ENCODE measurements around the gene DLST. TPM values are rescaled to one million over a fixed set of nuclear protein-coding genes. Genes with fewer than 3 reads are reported as not detected.

DLST gene
- polyA plus RNA-seq, 2 of the 4 experiments (the other 2 are of a cell fraction), result 102 to 129 TPM

DNA sequence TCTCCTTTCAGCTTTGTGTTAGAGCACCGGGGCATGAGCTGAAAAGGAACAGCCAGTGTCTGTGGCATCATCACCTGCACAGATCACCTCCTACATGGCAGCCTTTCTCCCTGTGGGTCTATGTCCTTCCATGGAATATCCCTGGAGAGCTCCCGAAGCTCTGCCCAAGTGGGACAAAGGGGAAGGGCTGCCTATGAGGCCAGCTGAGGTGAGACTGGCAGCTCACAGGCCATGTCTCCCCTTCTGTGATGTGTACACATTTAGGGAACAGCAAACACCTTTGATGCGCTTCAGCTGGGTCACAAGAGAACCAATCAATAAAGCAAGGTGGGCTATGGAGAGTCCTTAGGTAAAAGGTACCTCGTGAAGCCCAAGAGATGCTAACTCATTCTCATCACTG, 9.9 kb upstream of the DLST start:
- Histone ChIP-seq H3K27ac (no peak overlapping the region), H3K9me3 (no peaks in the 10 kb centered on the region), H3K4me2 (no peak overlapping the region), H3K4me3 (no peak overlapping the region), H3K4me1 (no peaks in the 10 kb centered on the region)
- no peak for FAIRE-seq
- 62% methylated on average over 3 of the region's 4 CpGs for WGBS (ENCODE audit: missing lambda C conversion rate)
- ChIA-PET POLR2A (interaction anchor here (1.5 kb wide), 1 partner anchor 10 kb away, joined by 5 read pairs; the partner anchor contains the start of gene DLST), CTCF (interaction anchor here (1.5 to 20.9 kb wide), 5 partner anchors 5 to 36 kb away, joined by 3 to 339 read pairs (median 25); partner anchors contain the start of genes DLST and PROX2)
- no peak for ATAC-seq
- no peak for DNase-seq (ENCODE audit: low read depth in 1 of 2, low spot score in 1 of 2)
- TF ChIP-seq, protein P1, sequence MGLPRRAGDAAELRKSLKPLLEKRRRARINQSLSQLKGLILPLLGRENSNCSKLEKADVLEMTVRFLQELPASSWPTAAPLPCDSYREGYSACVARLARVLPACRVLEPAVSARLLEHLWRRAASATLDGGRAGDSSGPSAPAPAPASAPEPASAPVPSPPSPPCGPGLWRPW (IDR thresholded peaks at IDR 0.05), result no peak
- TF ChIP-seq, protein P2, sequence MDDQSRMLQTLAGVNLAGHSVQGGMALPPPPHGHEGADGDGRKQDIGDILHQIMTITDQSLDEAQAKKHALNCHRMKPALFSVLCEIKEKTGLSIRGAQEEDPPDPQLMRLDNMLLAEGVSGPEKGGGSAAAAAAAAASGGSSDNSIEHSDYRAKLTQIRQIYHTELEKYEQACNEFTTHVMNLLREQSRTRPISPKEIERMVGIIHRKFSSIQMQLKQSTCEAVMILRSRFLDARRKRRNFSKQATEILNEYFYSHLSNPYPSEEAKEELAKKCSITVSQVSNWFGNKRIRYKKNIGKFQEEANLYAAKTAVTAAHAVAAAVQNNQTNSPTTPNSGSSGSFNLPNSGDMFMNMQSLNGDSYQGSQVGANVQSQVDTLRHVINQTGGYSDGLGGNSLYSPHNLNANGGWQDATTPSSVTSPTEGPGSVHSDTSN (IDR thresholded peaks at IDR 0.05), result no peak
- no peak for TF ChIP-seq FOSB (CRISPR knock-in tag; IDR thresholded peaks at IDR 0.05)
- TF ChIP-seq, protein P3, sequence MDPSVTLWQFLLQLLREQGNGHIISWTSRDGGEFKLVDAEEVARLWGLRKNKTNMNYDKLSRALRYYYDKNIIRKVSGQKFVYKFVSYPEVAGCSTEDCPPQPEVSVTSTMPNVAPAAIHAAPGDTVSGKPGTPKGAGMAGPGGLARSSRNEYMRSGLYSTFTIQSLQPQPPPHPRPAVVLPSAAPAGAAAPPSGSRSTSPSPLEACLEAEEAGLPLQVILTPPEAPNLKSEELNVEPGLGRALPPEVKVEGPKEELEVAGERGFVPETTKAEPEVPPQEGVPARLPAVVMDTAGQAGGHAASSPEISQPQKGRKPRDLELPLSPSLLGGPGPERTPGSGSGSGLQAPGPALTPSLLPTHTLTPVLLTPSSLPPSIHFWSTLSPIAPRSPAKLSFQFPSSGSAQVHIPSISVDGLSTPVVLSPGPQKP (IDR thresholded peaks at IDR 0.05; ENCODE audit: low read depth, low read length), result no peak
- no peak for TF ChIP-seq FOSL2 (IDR thresholded peaks at IDR 0.05)
- no peak for TF ChIP-seq FOSL2 (CRISPR knock-in tag; IDR thresholded peaks at IDR 0.05)
- no peak for TF ChIP-seq CBX8 (IDR thresholded peaks at IDR 0.05)
- TF ChIP-seq, protein P4, sequence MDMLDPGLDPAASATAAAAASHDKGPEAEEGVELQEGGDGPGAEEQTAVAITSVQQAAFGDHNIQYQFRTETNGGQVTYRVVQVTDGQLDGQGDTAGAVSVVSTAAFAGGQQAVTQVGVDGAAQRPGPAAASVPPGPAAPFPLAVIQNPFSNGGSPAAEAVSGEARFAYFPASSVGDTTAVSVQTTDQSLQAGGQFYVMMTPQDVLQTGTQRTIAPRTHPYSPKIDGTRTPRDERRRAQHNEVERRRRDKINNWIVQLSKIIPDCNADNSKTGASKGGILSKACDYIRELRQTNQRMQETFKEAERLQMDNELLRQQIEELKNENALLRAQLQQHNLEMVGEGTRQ (IDR thresholded peaks at IDR 0.05), result no peak
- TF ChIP-seq ZNF302 (CRISPR knock-in tag; IDR thresholded peaks at IDR 0.05), result no peak
- no peak for TF ChIP-seq ZC3H11A (IDR thresholded peaks at IDR 0.05)
- no peak for TF ChIP-seq TFCP2L1 (CRISPR knock-in tag; IDR thresholded peaks at IDR 0.05)
- TF ChIP-seq MAZ (IDR thresholded peaks at IDR 0.05; ENCODE audit: borderline replicate concordance, low read depth, low read length), result no peak
- TF ChIP-seq ZSCAN20 (CRISPR knock-in tag; IDR thresholded peaks at IDR 0.05), result no peak

DNA sequence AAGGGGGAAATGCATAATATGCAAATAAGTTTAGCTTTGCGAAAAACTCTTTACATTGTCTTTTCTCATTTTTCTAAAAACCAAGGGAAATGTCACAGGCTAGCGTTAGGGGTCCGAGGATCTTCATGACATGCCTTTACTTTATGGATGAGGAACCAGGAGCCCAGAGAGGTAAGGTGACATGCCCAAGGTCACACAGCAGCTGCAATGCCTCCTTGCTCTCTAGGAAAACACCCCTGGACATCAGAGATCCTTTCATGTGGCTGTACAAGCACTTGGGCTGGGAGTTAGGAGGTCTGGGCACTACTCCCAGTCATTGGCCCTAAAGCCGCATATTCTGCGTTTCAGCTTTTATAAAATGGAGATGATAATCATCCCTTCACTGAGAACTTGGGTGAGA, 6.5 kb upstream of the DLST start:
- no peaks in the 10 kb centered on the region for H3K9me3 ChIP-seq
- H3K4me2 ChIP-seq, result no peak overlapping the region
- CTCF ChIA-PET, result interaction anchor here (1.5 to 20.1 kb wide), 4 partner anchors 14 to 213 kb away, joined by 3 to 339 read pairs (median 9); no protein-coding TSS in a partner anchor
- DNase-seq (ENCODE audit: low read depth in 1 of 2, low spot score in 1 of 2) (no peak), FAIRE-seq (no peak), ATAC-seq (no peak)
- TF ChIP-seq ZSCAN20 (CRISPR knock-in tag; IDR thresholded peaks at IDR 0.05) (no peak), KDM1A (IDR thresholded peaks at IDR 0.05; ENCODE audit: low read depth) (no peak), MAZ (IDR thresholded peaks at IDR 0.05; ENCODE audit: borderline replicate concordance, low read depth, low read length) (no peak), CHD4 (IDR thresholded peaks at IDR 0.05; ENCODE audit: borderline replicate concordance) (no peak), EP300 (IDR thresholded peaks at IDR 0.05) (no peak), MAFK (IDR thresholded peaks at IDR 0.05; ENCODE audit: partially characterized antibody) (no peak), CHD2 (IDR thresholded peaks at IDR 0.05; ENCODE audit: low read length, partially characterized antibody) (no peak), KDM5A (IDR thresholded peaks at IDR 0.05) (no peak), ZNF302 (CRISPR knock-in tag; IDR thresholded peaks at IDR 0.05) (no peak), POLR2AphosphoS2 (conservative IDR thresholded peaks at IDR 0.05; ENCODE audit: low read length) (no peak)
- TF ChIP-seq, protein P5, sequence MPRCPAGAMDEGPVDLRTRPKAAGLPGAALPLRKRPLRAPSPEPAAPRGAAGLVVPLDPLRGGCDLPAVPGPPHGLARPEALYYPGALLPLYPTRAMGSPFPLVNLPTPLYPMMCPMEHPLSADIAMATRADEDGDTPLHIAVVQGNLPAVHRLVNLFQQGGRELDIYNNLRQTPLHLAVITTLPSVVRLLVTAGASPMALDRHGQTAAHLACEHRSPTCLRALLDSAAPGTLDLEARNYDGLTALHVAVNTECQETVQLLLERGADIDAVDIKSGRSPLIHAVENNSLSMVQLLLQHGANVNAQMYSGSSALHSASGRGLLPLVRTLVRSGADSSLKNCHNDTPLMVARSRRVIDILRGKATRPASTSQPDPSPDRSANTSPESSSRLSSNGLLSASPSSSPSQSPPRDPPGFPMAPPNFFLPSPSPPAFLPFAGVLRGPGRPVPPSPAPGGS (IDR thresholded peaks at IDR 0.05), result no peak
- TF ChIP-seq, protein P4 (IDR thresholded peaks at IDR 0.05), result no peak
- TF ChIP-seq, protein P1 (IDR thresholded peaks at IDR 0.05), result no peak
- H3K4me3 ChIP-seq, result no peak overlapping the region
- POLR2A ChIA-PET, result no interaction called here
- WGBS (ENCODE audit: missing lambda C conversion rate), result 81% methylated on average over 5 of the region's 5 CpGs
- H3K27ac ChIP-seq, result no peak overlapping the region
- peaks cover 10% of the 10 kb centered on the region for H3K4me1 ChIP-seq
